ENCODE measurements around the gene PRDM1. TPM values are rescaled to one million over a fixed set of nuclear protein-coding genes. Genes with fewer than 3 reads are reported as not detected.

Gene PRDM1
- total RNA-seq, 2 experiments from 2014 or later: 24.6 to 24.7 TPM

DNA sequence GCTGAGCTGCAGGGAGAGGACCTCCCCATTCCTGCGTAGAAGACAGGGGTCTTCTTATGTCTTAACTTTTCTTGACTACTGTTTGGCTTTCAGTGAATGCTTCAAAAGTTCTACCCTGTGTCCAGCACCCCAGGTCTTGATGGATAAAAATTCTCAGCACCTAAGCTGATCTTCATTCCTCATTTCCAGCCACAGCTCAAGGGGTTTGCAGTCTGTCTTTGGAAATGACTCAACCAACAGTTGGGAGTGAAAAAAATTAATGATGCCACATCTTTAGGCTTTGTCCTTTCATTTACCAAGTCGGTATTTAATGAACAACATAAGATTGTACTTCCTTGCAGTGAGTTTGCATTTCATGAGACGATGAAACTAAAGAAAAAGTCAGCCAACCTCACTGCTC is 40.3 kb downstream of the PRDM1 start:
- TF ChIP-seq, protein P1, sequence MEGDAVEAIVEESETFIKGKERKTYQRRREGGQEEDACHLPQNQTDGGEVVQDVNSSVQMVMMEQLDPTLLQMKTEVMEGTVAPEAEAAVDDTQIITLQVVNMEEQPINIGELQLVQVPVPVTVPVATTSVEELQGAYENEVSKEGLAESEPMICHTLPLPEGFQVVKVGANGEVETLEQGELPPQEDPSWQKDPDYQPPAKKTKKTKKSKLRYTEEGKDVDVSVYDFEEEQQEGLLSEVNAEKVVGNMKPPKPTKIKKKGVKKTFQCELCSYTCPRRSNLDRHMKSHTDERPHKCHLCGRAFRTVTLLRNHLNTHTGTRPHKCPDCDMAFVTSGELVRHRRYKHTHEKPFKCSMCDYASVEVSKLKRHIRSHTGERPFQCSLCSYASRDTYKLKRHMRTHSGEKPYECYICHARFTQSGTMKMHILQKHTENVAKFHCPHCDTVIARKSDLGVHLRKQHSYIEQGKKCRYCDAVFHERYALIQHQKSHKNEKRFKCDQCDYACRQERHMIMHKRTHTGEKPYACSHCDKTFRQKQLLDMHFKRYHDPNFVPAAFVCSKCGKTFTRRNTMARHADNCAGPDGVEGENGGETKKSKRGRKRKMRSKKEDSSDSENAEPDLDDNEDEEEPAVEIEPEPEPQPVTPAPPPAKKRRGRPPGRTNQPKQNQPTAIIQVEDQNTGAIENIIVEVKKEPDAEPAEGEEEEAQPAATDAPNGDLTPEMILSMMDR (IDR thresholded peaks at IDR 0.05): no peak
- POLR2A ChIA-PET: interaction anchor here (1.1 to 1.6 kb wide), 3 partner anchors 9 to 38 kb away, joined by 5 to 7 read pairs (median 7); no protein-coding TSS in a partner anchor
- intact Hi-C loops (cut with micrococcal nuclease): no loop called here
- Mint-ChIP-seq H3K27me3 (peaks cover 14% of the 10 kb centered on the region), H3K36me3 (ENCODE audit: low read depth) (no peaks in the 10 kb centered on the region), H3K27ac (peak overlapping the region; percentile 30), H3K9me3 (no peaks in the 10 kb centered on the region), H3K4me3 (peak overlapping the region; percentile 22), H3K4me1 (ENCODE audit: low read depth) (peaks cover 28% of the 10 kb centered on the region)
- DNase-seq (no peak), ATAC-seq (no peak)
- CTCF ChIA-PET: interaction anchor here (0.6 to 1.2 kb wide), 4 partner anchors 15 to 63 kb away, joined by 3 read pairs; no protein-coding TSS in a partner anchor

DNA sequence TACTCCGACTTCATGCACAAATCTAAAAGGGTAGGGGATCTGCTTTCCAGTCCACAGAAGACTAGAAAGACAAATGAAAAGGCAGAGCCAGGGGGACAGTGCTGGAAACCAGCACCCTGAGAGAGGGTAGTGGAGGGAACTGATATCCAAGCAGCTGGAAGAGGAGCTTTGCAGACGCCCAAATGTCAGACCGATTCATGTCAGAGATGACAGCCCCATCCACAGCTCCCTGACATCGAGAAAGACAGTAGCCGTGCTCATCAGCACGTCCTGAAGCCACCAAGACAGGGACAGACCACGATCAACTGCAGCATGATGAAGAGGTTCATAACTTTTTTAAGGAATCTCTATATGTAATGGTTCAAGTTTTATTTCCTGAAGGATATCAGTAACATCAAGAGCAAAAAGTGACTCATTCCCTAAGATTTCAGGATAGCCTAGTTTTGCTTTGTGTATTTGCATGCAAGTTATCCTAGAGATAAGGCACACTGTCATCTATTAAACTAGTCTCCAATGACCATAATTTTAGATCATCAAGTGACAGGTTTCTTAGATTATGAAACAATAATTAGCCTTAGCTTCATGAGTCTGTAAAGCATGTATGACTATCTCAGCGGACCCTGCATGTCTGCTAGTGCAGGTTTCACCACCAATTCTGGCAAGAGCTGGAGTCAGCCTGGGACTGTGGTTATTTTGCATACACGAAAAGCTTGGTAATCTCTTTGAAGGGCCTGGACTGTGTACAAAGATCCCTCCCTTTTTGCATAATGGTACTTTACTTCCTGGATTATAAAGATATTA is 43.0 kb downstream of the PRDM1 start:
- Mint-ChIP-seq H3K27ac (no peak overlapping the region), H3K9me3 (no peaks in the 10 kb centered on the region), H3K36me3 (ENCODE audit: low read depth) (no peaks in the 10 kb centered on the region), H3K27me3 (peaks cover 7% of the 10 kb centered on the region), H3K4me3 (no peak overlapping the region), H3K4me1 (ENCODE audit: low read depth) (peaks cover 21% of the 10 kb centered on the region)
- ChIA-PET POLR2A (interaction anchor here (1.0 to 1.2 kb wide), 2 partner anchors 25 to 35 kb away, joined by 3 read pairs; no protein-coding TSS in a partner anchor), CTCF (interaction anchor here (1.3 kb wide), 2 partner anchors 11 to 94 kb away, joined by 3 read pairs; no protein-coding TSS in a partner anchor)
- TF ChIP-seq, protein P1 (IDR thresholded peaks at IDR 0.05): no peak
- ATAC-seq (no peak), DNase-seq (no peak)
- intact Hi-C loops (cut with micrococcal nuclease): no loop called here

DNA sequence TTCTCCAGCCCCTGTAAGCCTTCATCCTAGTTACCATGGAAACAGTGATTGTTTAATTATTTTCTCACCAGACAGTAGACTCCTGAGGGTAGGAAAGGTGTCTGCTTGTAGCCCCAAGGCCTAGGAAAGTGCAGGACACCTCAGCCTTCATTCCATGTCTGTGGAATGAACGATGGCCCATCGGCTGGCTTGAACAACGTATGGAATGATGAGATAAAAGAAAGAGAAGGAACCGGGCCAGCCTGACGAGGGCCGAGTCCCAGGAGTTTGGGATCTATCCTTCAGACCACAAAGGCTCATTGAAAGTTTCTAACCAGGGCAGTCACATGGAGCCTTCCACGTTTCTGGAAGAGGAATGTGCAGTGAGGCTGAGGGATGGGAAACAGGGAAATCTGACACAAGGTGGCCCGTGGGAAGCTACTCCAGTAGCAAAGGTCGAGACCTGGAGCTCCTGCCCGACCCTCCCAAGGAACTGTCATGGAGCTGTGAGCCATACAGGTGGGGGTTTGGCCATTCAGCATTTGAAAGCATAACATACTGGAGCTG is 46.1 kb downstream of the PRDM1 start:
- Mint-ChIP-seq H3K4me3 (no peak overlapping the region), H3K27me3 (no peaks in the 10 kb centered on the region), H3K9me3 (no peaks in the 10 kb centered on the region), H3K36me3 (ENCODE audit: low read depth) (no peaks in the 10 kb centered on the region), H3K27ac (no peak overlapping the region), H3K4me1 (ENCODE audit: low read depth) (peaks cover 6% of the 10 kb centered on the region)
- ATAC-seq: no peak
- POLR2A ChIA-PET: no interaction called here
- TF ChIP-seq, protein P1 (IDR thresholded peaks at IDR 0.05): no peak
- intact Hi-C loops (cut with micrococcal nuclease): no loop called here
- CTCF ChIA-PET: interaction anchor here (1.0 to 2.6 kb wide), 2 partner anchors 10 to 91 kb away, joined by 5 to 6 read pairs; no protein-coding TSS in a partner anchor
- no peak for DNase-seq

DNA sequence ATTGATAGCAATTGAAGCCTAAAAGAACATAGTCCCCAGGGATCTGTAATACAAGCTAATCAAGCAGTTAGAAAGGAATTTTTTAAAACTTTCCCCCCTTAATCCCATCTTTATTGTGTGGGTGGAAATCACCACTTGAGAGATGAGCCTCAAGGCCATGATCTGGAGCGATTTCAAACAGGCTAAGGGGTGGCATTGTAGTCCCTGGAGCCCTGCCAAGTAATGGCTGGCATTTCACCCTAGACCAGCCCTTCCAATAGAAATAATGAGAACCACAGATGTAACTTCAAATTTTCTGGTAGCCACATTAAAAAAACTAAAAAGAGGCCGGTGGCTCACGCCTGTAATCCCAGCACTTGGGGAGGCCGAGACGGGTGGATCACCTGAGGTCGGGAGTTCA is 46.9 kb downstream of the PRDM1 start:
- Mint-ChIP-seq H3K4me3 (no peak overlapping the region), H3K36me3 (ENCODE audit: low read depth) (no peaks in the 10 kb centered on the region), H3K27ac (no peak overlapping the region), H3K4me1 (ENCODE audit: low read depth) (peaks cover 9% of the 10 kb centered on the region), H3K9me3 (no peaks in the 10 kb centered on the region), H3K27me3 (no peaks in the 10 kb centered on the region)
- POLR2A ChIA-PET: no interaction called here
- CTCF ChIA-PET: interaction anchor here (1.0 to 2.6 kb wide), 2 partner anchors 9 to 90 kb away, joined by 5 to 6 read pairs; no protein-coding TSS in a partner anchor
- intact Hi-C loops (cut with micrococcal nuclease): no loop called here
- no peak for ATAC-seq
- DNase-seq: no peak
- TF ChIP-seq, protein P1 (IDR thresholded peaks at IDR 0.05): no peak
